ENCODE data around the gene HKDC1. TPM values are rescaled to one million over a fixed set of nuclear protein-coding genes. Genes with fewer than 3 reads are reported as not detected.

HKDC1 gene
- total RNA-seq, 1 experiment from 2014 or later: 0.52 TPM

GRCh38 chr10:69220507-69220906, 375 bp downstream of the HKDC1 start:
- no peaks in the 10 kb centered on the region for H3K9me3 ChIP-seq (ENCODE audit: low read depth, low read length, poor library complexity, severe bottlenecking)
- ChIA-PET POLR2A (ENCODE audit: low non-redundant PET) (no interaction called here), CTCF (no interaction called here)
- no peak for DNase-seq (ENCODE audit: low spot score)
- intact Hi-C loops (cut with micrococcal nuclease; ENCODE audit: unreplicated experiment): no loop called here
- BruUV-seq (replicated peaks): no TSS peak
- TF ChIP-seq CTCF (conservative IDR thresholded peaks at IDR 0.05; ENCODE audit: low read depth, low read length): no peak
- no peak for TF ChIP-seq EZH2 (IDR thresholded peaks at IDR 0.05; ENCODE audit: borderline replicate concordance, low read depth, low read length, poor library complexity, severe bottlenecking)
- H3K36me3 ChIP-seq (ENCODE audit: insufficient read depth, low read length, poor library complexity, severe bottlenecking): no peaks in the 10 kb centered on the region
- no peak overlapping the region for H3K4me3 ChIP-seq (ENCODE audit: low read depth, low read length, poor library complexity, severe bottlenecking)
- H3K27ac ChIP-seq (ENCODE audit: low read depth, low read length, poor library complexity, severe bottlenecking): no peak overlapping the region
- H3K4me1 ChIP-seq (ENCODE audit: insufficient read depth, low read length, poor library complexity, severe bottlenecking): peaks cover 36% of the 10 kb centered on the region
- no peaks in the 10 kb centered on the region for H3K27me3 ChIP-seq (replicated peaks; ENCODE audit: insufficient read depth, low read depth, low read length, poor library complexity)

GRCh38 chr10:69222157-69223027, 2.3 kb downstream of the HKDC1 start:
- H3K4me1 ChIP-seq (ENCODE audit: insufficient read depth, low read length, poor library complexity, severe bottlenecking): peaks cover 21% of the 10 kb centered on the region
- TF ChIP-seq EZH2 (IDR thresholded peaks at IDR 0.05; ENCODE audit: borderline replicate concordance, low read depth, low read length, poor library complexity, severe bottlenecking) (no peak), CTCF (conservative IDR thresholded peaks at IDR 0.05; ENCODE audit: low read depth, low read length) (peak; percentile 82)
- intact Hi-C loops (cut with micrococcal nuclease; ENCODE audit: unreplicated experiment): loop anchor here (1.0 kb wide), 1 partner anchor 42 kb away; the partner anchor contains the start of gene SUPV3L1
- no TSS peak for BruUV-seq (replicated peaks)
- no peaks in the 10 kb centered on the region for H3K36me3 ChIP-seq (ENCODE audit: insufficient read depth, low read length, poor library complexity, severe bottlenecking)
- peak overlapping the region; percentile 33 for H3K27ac ChIP-seq (ENCODE audit: low read depth, low read length, poor library complexity, severe bottlenecking)
- ChIA-PET CTCF (interaction anchor here (0.7 kb wide), 1 partner anchor 303 kb away, joined by 5 read pairs; no protein-coding TSS in a partner anchor), POLR2A (ENCODE audit: low non-redundant PET) (no interaction called here)
- peak; percentile 81 for DNase-seq (ENCODE audit: low spot score)
- no peaks in the 10 kb centered on the region for H3K27me3 ChIP-seq (replicated peaks; ENCODE audit: insufficient read depth, low read depth, low read length, poor library complexity)
- no peaks in the 10 kb centered on the region for H3K9me3 ChIP-seq (ENCODE audit: low read depth, low read length, poor library complexity, severe bottlenecking)
- H3K4me3 ChIP-seq (ENCODE audit: low read depth, low read length, poor library complexity, severe bottlenecking): no peak overlapping the region

GRCh38 chr10:69223028-69223342, 2.9 kb downstream of the HKDC1 start:
- no peaks in the 10 kb centered on the region for H3K9me3 ChIP-seq (ENCODE audit: low read depth, low read length, poor library complexity, severe bottlenecking)
- TF ChIP-seq EZH2 (IDR thresholded peaks at IDR 0.05; ENCODE audit: borderline replicate concordance, low read depth, low read length, poor library complexity, severe bottlenecking) (no peak), CTCF (conservative IDR thresholded peaks at IDR 0.05; ENCODE audit: low read depth, low read length) (no peak)
- CTCF ChIA-PET: interaction anchor here (0.7 kb wide), 1 partner anchor 302 kb away, joined by 5 read pairs; no protein-coding TSS in a partner anchor
- peaks cover 15% of the 10 kb centered on the region for H3K4me1 ChIP-seq (ENCODE audit: insufficient read depth, low read length, poor library complexity, severe bottlenecking)
- peak overlapping the region; percentile 33 for H3K27ac ChIP-seq (ENCODE audit: low read depth, low read length, poor library complexity, severe bottlenecking)
- no peak overlapping the region for H3K4me3 ChIP-seq (ENCODE audit: low read depth, low read length, poor library complexity, severe bottlenecking)
- H3K36me3 ChIP-seq (ENCODE audit: insufficient read depth, low read length, poor library complexity, severe bottlenecking): no peaks in the 10 kb centered on the region
- DNase-seq (ENCODE audit: low spot score): no peak
- BruUV-seq (replicated peaks): no TSS peak
- intact Hi-C loops (cut with micrococcal nuclease; ENCODE audit: unreplicated experiment): no loop called here
- no peaks in the 10 kb centered on the region for H3K27me3 ChIP-seq (replicated peaks; ENCODE audit: insufficient read depth, low read depth, low read length, poor library complexity)
- POLR2A ChIA-PET (ENCODE audit: low non-redundant PET): no interaction called here
